GM13976 (cell line): ENCODE measurements around the gene OR10A7.
"Not testable (repeated sequence)": the region's sequence is repeated elsewhere in the genome, so short reads cannot be mapped to it uniquely, and the experiment has no call there.

ENCODE experiments used
- DNase-seq: peaks from one replicate; pipeline ENCODE4 v3.0.0; 2012; ENCODE audit warnings: low spot score
- in situ Hi-C: fragments of 300-500 bp; cut with MboI; formaldehyde crosslinking; loops from one replicate; pipeline ENCODE4 v1.12.0; 2022; ENCODE audit warnings: low sequenced_read_pairs, mixed read lengths, inconsistent platforms; ENCODE audit not compliant: unreplicated experiment
- TF ChIP-seq, protein P1 (sequence below): IDR thresholded peaks from 2 replicates; pipeline ENCODE4 v1.5.1; 2012; ENCODE audit warnings: borderline replicate concordance, mild to moderate bottlenecking; ENCODE audit not compliant: insufficient read depth; ENCODE audit errors: extremely low read depth, missing control alignments, control extremely low read depth

The OR10A7 gene, protein sequence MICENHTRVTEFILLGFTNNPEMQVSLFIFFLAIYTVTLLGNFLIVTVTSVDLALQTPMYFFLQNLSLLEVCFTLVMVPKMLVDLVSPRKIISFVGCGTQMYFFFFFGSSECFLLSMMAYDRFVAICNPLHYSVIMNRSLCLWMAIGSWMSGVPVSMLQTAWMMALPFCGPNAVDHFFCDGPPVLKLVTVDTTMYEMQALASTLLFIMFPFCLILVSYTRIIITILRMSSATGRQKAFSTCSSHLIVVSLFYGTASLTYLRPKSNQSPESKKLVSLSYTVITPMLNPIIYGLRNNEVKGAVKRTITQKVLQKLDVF

DNA sequence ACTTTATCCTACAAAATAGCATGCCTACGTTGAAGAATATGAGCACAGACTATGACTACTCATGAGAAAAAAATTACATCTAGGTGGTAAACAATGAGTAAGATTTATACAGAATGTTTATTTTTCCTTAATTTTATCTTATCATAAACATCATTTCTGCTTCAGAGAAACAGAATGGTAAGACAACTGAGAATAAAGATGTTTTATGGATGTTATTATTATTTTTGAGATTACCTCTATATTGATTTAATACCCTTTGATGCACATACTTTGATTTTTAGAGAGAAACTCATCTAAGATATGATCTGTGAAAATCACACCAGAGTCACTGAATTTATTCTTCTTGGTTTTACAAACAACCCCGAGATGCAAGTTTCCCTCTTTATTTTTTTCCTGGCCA, at the start of gene OR10A7:
OR10A7 (plus strand) TSS at position 301 of the 400 bp plus-strand sequence; CDS start at position 301, 0 bp downstream.
- TF ChIP-seq, protein P1, sequence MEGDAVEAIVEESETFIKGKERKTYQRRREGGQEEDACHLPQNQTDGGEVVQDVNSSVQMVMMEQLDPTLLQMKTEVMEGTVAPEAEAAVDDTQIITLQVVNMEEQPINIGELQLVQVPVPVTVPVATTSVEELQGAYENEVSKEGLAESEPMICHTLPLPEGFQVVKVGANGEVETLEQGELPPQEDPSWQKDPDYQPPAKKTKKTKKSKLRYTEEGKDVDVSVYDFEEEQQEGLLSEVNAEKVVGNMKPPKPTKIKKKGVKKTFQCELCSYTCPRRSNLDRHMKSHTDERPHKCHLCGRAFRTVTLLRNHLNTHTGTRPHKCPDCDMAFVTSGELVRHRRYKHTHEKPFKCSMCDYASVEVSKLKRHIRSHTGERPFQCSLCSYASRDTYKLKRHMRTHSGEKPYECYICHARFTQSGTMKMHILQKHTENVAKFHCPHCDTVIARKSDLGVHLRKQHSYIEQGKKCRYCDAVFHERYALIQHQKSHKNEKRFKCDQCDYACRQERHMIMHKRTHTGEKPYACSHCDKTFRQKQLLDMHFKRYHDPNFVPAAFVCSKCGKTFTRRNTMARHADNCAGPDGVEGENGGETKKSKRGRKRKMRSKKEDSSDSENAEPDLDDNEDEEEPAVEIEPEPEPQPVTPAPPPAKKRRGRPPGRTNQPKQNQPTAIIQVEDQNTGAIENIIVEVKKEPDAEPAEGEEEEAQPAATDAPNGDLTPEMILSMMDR: no peak
- in situ Hi-C loops: no loop called here
- no peak for DNase-seq

DNA sequence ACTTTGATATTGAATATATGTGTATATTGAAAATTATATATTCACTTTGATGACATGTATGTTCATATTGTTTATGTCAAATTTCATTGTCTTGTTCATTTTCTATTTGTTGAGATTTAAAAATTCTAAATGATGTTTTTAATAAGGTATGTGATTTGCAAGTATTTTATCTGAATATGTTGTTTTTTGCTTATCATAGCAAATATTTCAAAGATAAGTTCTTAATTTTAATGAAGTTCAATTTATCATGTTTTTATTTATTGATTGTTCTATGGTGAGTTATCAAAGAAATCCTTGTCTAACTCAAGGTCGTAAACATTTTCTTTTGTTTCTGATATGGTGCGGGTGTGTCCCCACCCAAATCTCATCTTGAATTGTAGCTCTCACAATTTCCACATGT, 49.4 kb upstream of the OR10A7 start:
- TF ChIP-seq, protein P1: no peak
- DNase-seq: no peak
- in situ Hi-C loops: no loop called here

DNA sequence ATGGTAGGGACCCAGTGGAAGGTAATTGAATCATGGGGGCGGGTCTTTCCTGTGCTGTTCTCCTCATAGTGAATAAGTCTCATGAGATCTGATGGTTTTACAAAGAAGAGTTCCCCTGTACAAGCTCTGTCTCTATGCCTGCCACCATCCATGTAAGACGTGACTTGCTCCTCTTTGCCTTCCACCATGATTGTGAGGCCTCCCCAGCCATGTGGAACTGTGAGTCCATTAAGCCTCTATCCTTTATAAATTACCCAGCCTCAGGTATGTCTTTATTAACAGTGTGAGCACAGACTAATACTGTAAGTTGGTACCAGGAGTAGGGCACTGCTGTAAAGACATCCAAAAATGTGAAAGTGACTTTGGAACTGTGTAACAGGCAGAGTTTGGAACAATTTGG, 49.0 kb upstream of the OR10A7 start:
- DNase-seq, in situ Hi-C loops: not testable (repeated sequence)

DNA sequence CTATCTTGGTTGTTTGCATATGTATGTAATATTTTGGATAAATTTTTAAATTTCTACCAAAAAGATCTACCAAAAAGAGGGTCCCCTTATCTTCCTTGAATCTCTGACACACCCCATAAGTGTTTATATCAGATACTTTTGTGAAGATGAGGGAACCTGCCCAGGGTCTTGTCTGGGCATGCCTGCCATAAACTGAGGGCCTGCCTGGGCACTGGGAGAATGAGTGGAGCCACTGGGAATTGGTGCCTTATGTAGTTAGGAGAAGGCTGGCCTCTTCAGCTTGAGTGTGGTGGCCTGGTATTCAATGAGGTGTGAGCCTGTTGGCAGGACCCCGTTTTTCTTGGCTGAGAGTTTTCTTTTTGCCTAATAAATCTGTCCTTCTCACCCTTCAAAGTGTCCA, 48.1 kb upstream of the OR10A7 start:
- no peak for DNase-seq
- in situ Hi-C loops: no loop called here
- TF ChIP-seq, protein P1: no peak

DNA sequence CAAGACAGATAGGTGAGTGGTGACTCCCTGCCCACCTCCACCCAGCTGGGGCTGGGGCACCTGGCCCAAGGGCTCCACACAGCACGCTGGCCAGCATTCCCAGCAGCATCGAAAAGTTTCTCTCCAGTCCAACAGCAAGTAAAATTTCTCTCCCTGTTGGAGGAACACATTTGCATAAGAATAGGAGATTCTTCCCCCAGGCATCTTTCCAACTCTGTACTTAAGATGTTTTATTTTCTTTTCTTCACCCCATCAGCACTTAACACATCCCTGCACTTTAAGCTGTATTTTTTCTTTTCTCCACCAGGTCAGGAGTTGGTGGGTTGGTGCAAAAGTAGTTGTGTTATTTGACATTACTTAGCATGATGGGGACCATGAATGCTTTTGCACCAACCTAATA, 47.4 kb upstream of the OR10A7 start:
- in situ Hi-C loops: no loop called here
- TF ChIP-seq, protein P1: no peak
- DNase-seq: no peak

DNA sequence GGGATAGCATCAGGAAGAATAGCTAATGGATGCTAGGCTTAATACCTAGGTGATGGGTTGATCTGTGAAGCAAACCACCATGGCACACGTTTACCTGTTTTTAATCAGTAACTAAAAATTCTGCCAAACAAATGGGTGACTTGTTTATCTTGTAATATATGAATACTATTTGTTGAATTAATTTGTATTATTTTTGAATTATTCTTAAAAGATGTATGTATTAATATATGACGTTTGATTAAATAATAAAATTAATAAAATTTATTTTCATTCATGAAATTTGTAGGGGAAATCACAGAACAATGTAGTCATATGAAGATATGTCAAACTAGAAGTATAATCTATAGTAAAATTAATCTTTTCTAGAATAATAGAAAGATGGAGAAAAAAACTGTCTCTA, 32.3 kb upstream of the OR10A7 start:
- no peak for DNase-seq
- in situ Hi-C loops: no loop called here
- TF ChIP-seq, protein P1: no peak

DNA sequence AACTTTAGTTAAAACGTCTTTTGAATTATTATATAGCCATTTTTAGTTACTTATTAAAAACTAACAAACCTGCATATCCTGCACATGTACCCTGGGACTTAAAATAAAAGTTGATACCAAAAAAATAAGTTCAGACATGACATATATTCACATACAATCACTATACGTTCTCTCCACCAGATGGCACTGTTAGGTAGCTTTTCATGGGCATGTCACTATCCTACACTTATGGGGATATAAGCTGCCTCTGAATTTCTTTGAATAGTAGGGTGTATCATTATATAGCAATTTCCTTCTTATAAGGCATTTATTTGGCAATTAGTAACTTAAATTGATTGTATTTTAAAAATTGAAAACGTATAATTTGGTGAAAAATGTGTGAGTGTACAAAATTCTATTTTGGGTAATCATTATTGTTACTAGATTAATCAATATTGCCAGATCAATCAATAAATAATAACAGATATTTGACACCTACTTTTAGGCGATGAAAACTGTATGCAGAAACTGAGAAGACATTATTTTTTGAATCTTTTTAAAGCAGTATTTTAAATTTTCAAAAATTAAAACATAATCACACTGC, 31.8 kb upstream of the OR10A7 start:
- DNase-seq: peak; percentile 38
- TF ChIP-seq, protein P1: peak; percentile 61
- in situ Hi-C loops: no loop called here
